Measurements from ENCODE around the gene SEC14L3. TPM values are rescaled to one million over a fixed set of nuclear protein-coding genes. Genes with fewer than 3 reads are reported as not detected.
A peak's percentile ranks its signal among the peaks of the same experiment; 100 is the strongest.

The SEC14L3 gene
- total RNA-seq, 2 experiments from 2014 or later, result not detected

- H2AFZ ChIP-seq (ENCODE audit: low read length), result peak overlapping the region; percentile 85
- peaks cover 35% of the 10 kb centered on the region for H3K4me1 ChIP-seq (ENCODE audit: insufficient read depth, low read length, poor library complexity, severe bottlenecking)
- no peaks in the 10 kb centered on the region for H3K9me3 ChIP-seq (ENCODE audit: low read length)
- BruUV-seq (replicated peaks), result no TSS peak
- H4K20me1 ChIP-seq (ENCODE audit: insufficient read depth, low read length), result no peaks in the 10 kb centered on the region
- intact Hi-C loops (cut with micrococcal nuclease; ENCODE audit: unreplicated experiment), result loop anchor here (1.0 to 10.0 kb wide), 4 partner anchors 119 to 1160 kb away; partner anchors contain the start of genes AP1B1, EWSR1, RHBDD3 and UQCR10
- TF ChIP-seq CTCF (conservative IDR thresholded peaks at IDR 0.05; ENCODE audit: low read length) (0 out of 2 replicates have a peak, but pooled peaks have one; percentile 38), EZH2phosphoT487 (IDR thresholded peaks at IDR 0.05; ENCODE audit: borderline replicate concordance, low read depth, low read length) (no peak)
- CTCF ChIA-PET (ENCODE audit: unreplicated experiment), result interaction anchor here (0.6 to 2.1 kb wide), 7 partner anchors 8 to 867 kb away, joined by 3 to 6 read pairs (median 5); partner anchors contain the start of gene PIK3IP1
- H3K79me2 ChIP-seq (ENCODE audit: insufficient read depth, low read depth, low read length), result peaks cover 45% of the 10 kb centered on the region; the same call in 1 of the 2 replicates
- H3K27ac ChIP-seq (ENCODE audit: low read depth, low read length, poor library complexity, severe bottlenecking), result peak overlapping the region; percentile 75
- POLR2A ChIA-PET, result interaction anchor here (0.6 to 5.5 kb wide), 13 partner anchors 11 to 193 kb away, joined by 3 to 48 read pairs (median 4); no protein-coding TSS in a partner anchor
- peak overlapping the region; percentile 99 for H3K4me2 ChIP-seq (ENCODE audit: low read length)
- peak overlapping the region; percentile 93 for H3K4me3 ChIP-seq (ENCODE audit: low read depth, low read length, poor library complexity, severe bottlenecking)
- H3K9me2 ChIP-seq (ENCODE audit: insufficient read depth, low read length), result no peaks in the 10 kb centered on the region
- peaks cover 46% of the 10 kb centered on the region for H3K36me3 ChIP-seq (ENCODE audit: insufficient read depth, low read length)
- peak; percentile 44 for DNase-seq (ENCODE audit: low spot score)
Measured at GRCh38 chr22:30424534-30425326, 47.1 kb downstream of the SEC14L3 start.

DNA sequence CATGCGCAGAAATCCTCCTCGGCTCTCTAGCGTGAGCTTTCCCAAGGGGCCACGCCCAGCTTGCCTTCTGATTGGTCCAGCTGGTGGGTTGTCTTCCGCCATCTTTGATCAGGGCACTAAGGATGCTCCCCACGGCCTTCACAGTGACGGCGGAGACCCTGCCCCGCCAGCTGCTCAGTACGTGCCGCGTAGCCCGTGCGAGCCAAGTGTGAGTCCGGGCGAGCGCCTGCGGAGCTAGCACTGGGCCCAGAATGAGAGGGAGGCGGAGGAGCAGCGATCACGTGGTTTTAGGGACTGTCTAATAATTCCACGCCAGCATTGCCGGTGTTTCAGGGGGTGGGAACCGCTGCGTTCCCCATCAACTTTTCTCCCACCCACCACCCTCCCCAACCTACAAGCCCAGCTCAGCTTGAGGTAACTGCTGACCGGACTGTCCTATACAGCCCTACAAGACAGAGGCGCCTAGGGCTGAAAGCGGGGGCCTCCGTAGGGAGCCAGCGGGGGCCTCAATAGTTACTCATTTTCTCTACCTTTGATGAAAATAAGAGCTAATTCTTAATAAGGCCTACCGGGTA, 47.8 kb downstream of the SEC14L3 start:
- no TSS peak for BruUV-seq (replicated peaks)
- H2AFZ ChIP-seq (ENCODE audit: low read length), result peak overlapping the region; percentile 85
- H3K4me3 ChIP-seq (ENCODE audit: low read depth, low read length, poor library complexity, severe bottlenecking), result peak overlapping the region; percentile 93
- peak overlapping the region; percentile 75 for H3K27ac ChIP-seq (ENCODE audit: low read depth, low read length, poor library complexity, severe bottlenecking)
- peaks cover 35% of the 10 kb centered on the region for H3K4me1 ChIP-seq (ENCODE audit: insufficient read depth, low read length, poor library complexity, severe bottlenecking)
- ChIA-PET POLR2A (interaction anchor here (0.6 to 5.5 kb wide), 13 partner anchors 11 to 184 kb away, joined by 3 to 48 read pairs (median 4); partner anchors contain the start of gene SEC14L2), CTCF (ENCODE audit: unreplicated experiment) (interaction anchor here (0.6 to 2.1 kb wide), 8 partner anchors 9 to 868 kb away, joined by 3 to 6 read pairs (median 5); partner anchors contain the start of gene PIK3IP1)
- H3K9me2 ChIP-seq (ENCODE audit: insufficient read depth, low read length), result no peaks in the 10 kb centered on the region
- peaks cover 40% of the 10 kb centered on the region for H3K36me3 ChIP-seq (ENCODE audit: insufficient read depth, low read length)
- peak overlapping the region; percentile 99 for H3K4me2 ChIP-seq (ENCODE audit: low read length)
- TF ChIP-seq CTCF (conservative IDR thresholded peaks at IDR 0.05; ENCODE audit: low read length) (no peak), EZH2phosphoT487 (IDR thresholded peaks at IDR 0.05; ENCODE audit: borderline replicate concordance, low read depth, low read length) (no peak)
- H3K79me2 ChIP-seq (ENCODE audit: insufficient read depth, low read depth, low read length), result peaks cover 45% of the 10 kb centered on the region; the same call in 1 of the 2 replicates
- no peaks in the 10 kb centered on the region for H3K9me3 ChIP-seq (ENCODE audit: low read length)
- intact Hi-C loops (cut with micrococcal nuclease; ENCODE audit: unreplicated experiment), result loop anchor here (1.0 to 10.0 kb wide), 5 partner anchors 33 to 1159 kb away; partner anchors contain the start of genes AP1B1, EWSR1, RHBDD3 and UQCR10
- DNase-seq (ENCODE audit: low spot score), result peak; percentile 100
- no peaks in the 10 kb centered on the region for H4K20me1 ChIP-seq (ENCODE audit: insufficient read depth, low read length)

Data from OCI-LY7 (cell line).